OCI-LY3 (cell line): ENCODE measurements around the gene CCDC12.

Source experiments
- H2AFZ ChIP-seq: fragments of 200-600, 300-600 bp; shearing (Covaris generic); 2 replicates; pipeline ENCODE4 v1.6.0; 2014; ENCODE audit warnings: antibody characterized with exemption, low read depth, low read length
- H3K27ac ChIP-seq: fragments of 200-600, 300-600 bp; sonication (generic); 2 replicates; pipeline ENCODE4 v1.5.1; 2014; ENCODE audit warnings: mild to moderate bottlenecking, low read length, moderate library complexity, mixed read lengths
- H3K27me3 ChIP-seq: fragments of 200-600, 300-600 bp; sonication (generic); 2 replicates; pipeline ENCODE4 v1.6.1; 2014; ENCODE audit warnings: low read depth, low read length, mixed read lengths
- H3K36me3 ChIP-seq: fragments of 200-600, 300-600 bp; sonication (generic); replicated peaks from 2 replicates; pipeline ENCODE3; 2014; ENCODE audit warnings: low read depth, low read length, mixed read lengths
- H3K4me1 ChIP-seq: fragments of 300-600, 200-600 bp; sonication (generic); 2 replicates; pipeline ENCODE4 v1.6.1; 2014; ENCODE audit warnings: low read length, mixed read lengths
- H3K4me2 ChIP-seq: fragments of 200-600, 300-600 bp; sonication (generic); 2 replicates; pipeline ENCODE4 v1.6.1; 2014; ENCODE audit warnings: low read length, mixed read lengths
- H3K4me3 ChIP-seq: fragments of 300-600, 200-600 bp; sonication (generic); 2 replicates; pipeline ENCODE4 v1.5.1; 2014; ENCODE audit warnings: antibody characterized with exemption, mild to moderate bottlenecking, low read length, moderate library complexity
- H3K79me2 ChIP-seq: fragments of 300-600, 200-600 bp; shearing (Covaris generic); 2 replicates; pipeline ENCODE4 v1.6.1; 2014; ENCODE audit warnings: mild to moderate bottlenecking, low read length, mixed read lengths
- H3K9ac ChIP-seq: fragments of 300-600, 200-600 bp; shearing (Covaris generic); 2 replicates; pipeline ENCODE4 v1.6.0; 2014; ENCODE audit warnings: mild to moderate bottlenecking, low read length, moderate library complexity
- H3K9me3 ChIP-seq: fragments of 200-600, 300-600 bp; shearing (Covaris generic); 2 replicates; pipeline ENCODE4 v1.6.1; 2014; ENCODE audit warnings: low read length, mixed read lengths; ENCODE audit not compliant: insufficient read depth
- H4K20me1 ChIP-seq: fragments of 200-600, 300-600 bp; sonication (generic); 2 replicates; pipeline ENCODE4 v1.6.1; 2016; ENCODE audit warnings: low read length, mixed read lengths; ENCODE audit not compliant: insufficient read depth
- EZH2phosphoT487 ChIP-seq: fragments of 200-600 bp; shearing (Covaris generic); IDR thresholded peaks from 2 replicates; pipeline ENCODE4 v1.6.1; 2018; ENCODE audit warnings: antibody characterized with exemption, mixed run types, low read depth
- TF ChIP-seq, protein P1 (sequence below): fragments of 200-600, 300-600 bp; sonication (generic); IDR thresholded peaks from 2 replicates; pipeline ENCODE4 v1.5.1; 2014; ENCODE audit warnings: antibody characterized with exemption, low read length, low read depth

CCDC12 gene

DNA sequence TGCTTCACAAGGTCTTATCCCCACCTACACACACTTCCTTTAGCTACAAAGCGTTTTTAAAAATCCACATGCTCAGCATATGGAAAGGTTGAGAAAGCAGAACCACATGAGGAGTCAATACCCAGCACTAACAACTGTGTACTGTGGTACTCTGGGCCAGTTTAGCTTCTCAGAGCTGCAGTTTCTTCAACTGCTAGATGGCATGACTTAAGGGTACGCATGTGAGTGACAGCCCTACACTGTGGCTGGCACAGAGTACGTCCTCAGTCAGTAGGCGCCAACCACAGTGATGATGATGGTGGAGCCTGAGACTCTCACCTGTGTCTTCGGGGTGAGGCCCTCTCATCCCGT lies 17.4 kb downstream of the CCDC12 start:
- Histone ChIP-seq H3K27me3 (no peaks in the 10 kb centered on the region), H4K20me1 (peaks cover 84% of the 10 kb centered on the region), H3K27ac (no peak overlapping the region), H3K4me1 (peaks cover 53% of the 10 kb centered on the region), H3K9ac (no peak overlapping the region), H3K79me2 (peaks cover 92% of the 10 kb centered on the region), H2AFZ (no peak overlapping the region), H3K4me3 (no peak overlapping the region), H3K4me2 (no peak overlapping the region), H3K36me3 (peaks cover 25% of the 10 kb centered on the region), H3K9me3 (no peaks in the 10 kb centered on the region)
- TF ChIP-seq, protein P1, sequence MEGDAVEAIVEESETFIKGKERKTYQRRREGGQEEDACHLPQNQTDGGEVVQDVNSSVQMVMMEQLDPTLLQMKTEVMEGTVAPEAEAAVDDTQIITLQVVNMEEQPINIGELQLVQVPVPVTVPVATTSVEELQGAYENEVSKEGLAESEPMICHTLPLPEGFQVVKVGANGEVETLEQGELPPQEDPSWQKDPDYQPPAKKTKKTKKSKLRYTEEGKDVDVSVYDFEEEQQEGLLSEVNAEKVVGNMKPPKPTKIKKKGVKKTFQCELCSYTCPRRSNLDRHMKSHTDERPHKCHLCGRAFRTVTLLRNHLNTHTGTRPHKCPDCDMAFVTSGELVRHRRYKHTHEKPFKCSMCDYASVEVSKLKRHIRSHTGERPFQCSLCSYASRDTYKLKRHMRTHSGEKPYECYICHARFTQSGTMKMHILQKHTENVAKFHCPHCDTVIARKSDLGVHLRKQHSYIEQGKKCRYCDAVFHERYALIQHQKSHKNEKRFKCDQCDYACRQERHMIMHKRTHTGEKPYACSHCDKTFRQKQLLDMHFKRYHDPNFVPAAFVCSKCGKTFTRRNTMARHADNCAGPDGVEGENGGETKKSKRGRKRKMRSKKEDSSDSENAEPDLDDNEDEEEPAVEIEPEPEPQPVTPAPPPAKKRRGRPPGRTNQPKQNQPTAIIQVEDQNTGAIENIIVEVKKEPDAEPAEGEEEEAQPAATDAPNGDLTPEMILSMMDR: no peak
- TF ChIP-seq EZH2phosphoT487: no peak

DNA sequence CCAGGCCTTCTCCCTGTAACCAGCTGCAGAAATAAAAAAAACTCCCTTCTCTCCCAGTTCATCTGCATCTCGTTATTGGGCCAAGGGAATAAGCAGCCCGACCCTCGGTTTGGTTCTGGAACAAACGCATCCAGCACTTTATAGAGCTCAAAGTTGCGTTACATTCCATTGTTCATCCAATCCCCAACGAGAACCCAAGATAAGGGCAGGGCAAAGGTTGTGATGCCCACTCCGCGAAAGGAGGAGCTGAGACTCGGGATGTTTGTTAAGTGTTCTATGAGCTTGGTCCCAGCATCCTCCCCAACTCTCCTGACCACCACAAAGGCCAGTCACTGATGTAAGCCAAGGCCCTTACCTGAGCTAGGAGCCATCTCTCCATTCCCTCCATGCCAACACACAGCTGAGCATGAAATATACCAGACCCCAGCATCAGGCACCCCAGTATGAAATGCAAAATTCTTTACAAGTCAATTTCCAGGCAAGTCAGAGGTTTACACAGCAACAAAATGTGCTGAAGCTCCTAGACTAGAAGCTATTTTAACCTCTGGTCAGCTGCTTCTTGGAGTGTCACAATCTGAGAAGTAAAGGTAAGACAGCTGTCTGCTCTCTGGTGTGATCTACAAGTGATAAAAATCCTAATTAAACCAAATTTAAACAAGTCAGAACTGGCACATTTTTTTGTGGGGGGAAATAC lies 17.9 kb downstream of the CCDC12 start:
- no peak overlapping the region for H3K9ac ChIP-seq
- H3K36me3 ChIP-seq: peaks cover 25% of the 10 kb centered on the region
- H3K27ac ChIP-seq: no peak overlapping the region
- no peak overlapping the region for H3K4me3 ChIP-seq
- H2AFZ ChIP-seq: no peak overlapping the region
- peaks cover 89% of the 10 kb centered on the region for H4K20me1 ChIP-seq
- H3K4me1 ChIP-seq: peaks cover 58% of the 10 kb centered on the region
- TF ChIP-seq EZH2phosphoT487: no peak
- TF ChIP-seq, protein P1: no peak
- H3K27me3 ChIP-seq: no peaks in the 10 kb centered on the region
- H3K9me3 ChIP-seq: no peaks in the 10 kb centered on the region
- no peak overlapping the region for H3K4me2 ChIP-seq
- peaks cover 97% of the 10 kb centered on the region for H3K79me2 ChIP-seq

DNA sequence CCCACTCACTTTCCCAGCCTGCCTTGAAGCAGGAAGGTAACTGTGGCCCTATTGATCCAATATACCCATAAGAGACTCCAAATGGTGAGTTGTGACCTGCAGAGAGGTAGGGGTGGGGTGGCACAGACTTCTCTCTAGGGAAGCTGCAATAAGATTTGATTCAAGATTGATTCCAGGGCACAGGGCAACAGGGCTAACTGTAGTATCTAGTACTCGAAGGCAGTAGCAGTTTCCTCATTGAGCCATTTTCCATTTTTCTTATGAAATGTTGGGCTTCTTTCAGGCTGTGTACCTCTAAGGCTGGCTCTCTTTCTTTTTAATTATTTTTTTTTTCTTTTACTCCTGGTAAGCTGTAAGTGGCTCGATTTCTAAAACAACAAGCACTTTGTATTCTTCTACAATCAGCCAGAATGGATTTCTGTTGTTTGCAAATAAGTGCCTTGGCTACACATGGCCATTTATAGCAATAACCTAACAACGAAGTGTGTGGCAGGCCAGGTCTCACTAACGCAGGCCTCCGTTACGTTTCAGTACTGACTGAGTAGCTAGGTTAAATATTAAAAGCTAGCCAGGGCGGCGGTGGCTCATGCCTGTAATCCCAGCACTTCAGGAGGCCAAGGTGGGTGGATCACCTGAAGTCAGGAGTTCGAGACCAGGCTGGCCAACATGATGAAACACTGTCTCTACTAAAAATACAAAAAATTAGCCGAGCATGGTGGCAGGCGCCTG lies 19.3 kb downstream of the CCDC12 start:
- H3K27ac ChIP-seq: no peak overlapping the region
- peaks cover 99% of the 10 kb centered on the region for H3K79me2 ChIP-seq
- H3K4me2 ChIP-seq: no peak overlapping the region
- H3K36me3 ChIP-seq: peaks cover 18% of the 10 kb centered on the region
- no peaks in the 10 kb centered on the region for H3K27me3 ChIP-seq
- no peak overlapping the region for H3K9ac ChIP-seq
- H2AFZ ChIP-seq: no peak overlapping the region
- peaks cover 94% of the 10 kb centered on the region for H4K20me1 ChIP-seq
- H3K4me3 ChIP-seq: no peak overlapping the region
- H3K4me1 ChIP-seq: peaks cover 71% of the 10 kb centered on the region
- TF ChIP-seq, protein P1: no peak
- no peak for TF ChIP-seq EZH2phosphoT487
- H3K9me3 ChIP-seq: no peaks in the 10 kb centered on the region

DNA sequence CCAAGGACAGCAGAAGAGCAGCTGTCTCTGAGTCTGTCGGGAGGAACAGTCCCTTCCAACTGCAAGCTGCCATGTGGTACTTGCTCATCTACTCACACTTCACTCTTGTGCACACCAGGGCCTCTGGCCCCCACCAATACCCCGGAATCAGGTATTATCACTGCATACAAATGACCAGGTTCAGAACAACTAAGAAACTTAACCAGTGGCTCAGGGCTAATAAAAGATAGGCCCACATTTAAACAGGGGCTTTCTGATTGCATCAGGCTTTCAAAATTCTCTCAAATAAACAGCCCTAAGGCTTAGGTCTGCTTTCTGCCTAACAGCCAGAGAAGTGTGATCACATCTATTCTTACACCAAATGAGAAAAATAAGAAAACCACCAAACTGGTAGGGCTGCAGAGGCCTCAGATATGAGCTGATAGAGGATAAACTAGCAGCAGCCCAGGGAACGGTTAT lies 20.7 kb downstream of the CCDC12 start:
- H3K27me3 ChIP-seq: no peaks in the 10 kb centered on the region
- peaks cover 98% of the 10 kb centered on the region for H3K79me2 ChIP-seq
- peak overlapping the region; percentile 1; the same call in 1 of the 2 replicates for H3K9ac ChIP-seq
- peaks cover 66% of the 10 kb centered on the region for H3K4me1 ChIP-seq
- TF ChIP-seq, protein P1: no peak
- TF ChIP-seq EZH2phosphoT487: no peak
- no peak overlapping the region for H3K4me3 ChIP-seq
- peaks cover 18% of the 10 kb centered on the region for H3K36me3 ChIP-seq
- peaks cover 88% of the 10 kb centered on the region for H4K20me1 ChIP-seq
- H3K9me3 ChIP-seq: no peaks in the 10 kb centered on the region
- H3K4me2 ChIP-seq: peak overlapping the region; percentile 1; the same call in 1 of the 2 replicates
- peak overlapping the region; percentile 49 for H3K27ac ChIP-seq
- H2AFZ ChIP-seq: no peak overlapping the region
